Body of pancreas (tissue), 4 donors: ENCODE data around the gene PRKAG2. TPM values are rescaled to one million over a fixed set of nuclear protein-coding genes. Genes with fewer than 3 reads are reported as not detected.

Experiments used
- ATAC-seq: fragments of 150-250 bp; one replicate; pipeline ENCODE4 v1.9.1; 2016
- DNase-seq, 4 donors: peaks; one replicate each; pipeline ENCODE4 v3.0.0-alpha.2; 2019
- H3K27ac ChIP-seq, 4 donors: fragments of 200-600 bp; sonication (generic); 1 replicate in 3 of 4; 2 replicates in 1 of 4; pipeline versions ENCODE4 v1.5.1 to v1.6.1; 2016 to 2019; ENCODE audit warnings: mild to moderate bottlenecking in 1 of 4, mixed read lengths in 1 of 4, moderate library complexity in 1 of 4
- H3K27me3 ChIP-seq, 2 donors: fragments of 200-600 bp; sonication (generic); one replicate each; pipeline ENCODE4 v1.6.0; 2016; ENCODE audit warnings: mild to moderate bottlenecking in 1 of 2
- H3K36me3 ChIP-seq, 2 donors: fragments of 200-600 bp; sonication (generic); replicated peaks in 1 of 2; 2 replicates each; pipeline ENCODE4 v1.5.1; 2016; ENCODE audit warnings: low read depth in 2 of 2; ENCODE audit not compliant: insufficient read depth in 1 of 2
- H3K4me1 ChIP-seq: fragments of 200-600 bp; sonication (generic); one replicate; pipeline ENCODE4 v1.6.0; 2016
- H3K4me3 ChIP-seq, 2 donors: fragments of 200-600 bp; sonication (generic); 1 replicate in 1 of 2; 2 replicates in 1 of 2; pipeline ENCODE4 v1.5.1; 2016 to 2019
- H3K9me3 ChIP-seq, 3 donors: fragments of 200-600 bp; sonication (generic); 1 replicate in 2 of 3; 2 replicates in 1 of 3; pipeline ENCODE4 v1.5.1; 2016
- POLR2A ChIP-seq, 3 donors: fragments of 450-650 bp; IDR thresholded peaks; one replicate each; pipeline ENCODE4 v1.6.1; 2016; ENCODE audit warnings: antibody characterized with exemption in 3 of 3, mild to moderate bottlenecking in 2 of 3
- WGBS, 2 donors: methylation state at CpG; one replicate each; pipeline ENCODE4 v1.1.5; 2017; 5-methylcytosine and 5-hydroxymethylcytosine counted together
- intact Hi-C: fragments of 100-400 bp; cut with DNase I; formaldehyde crosslinking; loops from one replicate; pipeline ENCODE4 v1.15.1; 2023
- total RNA-seq, 2 donors: library from RNA; depleted of rRNA; stranded (reverse); fragments of >200 nt; gene quantifications; one replicate each; pipeline ENCODE4 v1.1.0, GENCODE V29; 2016
- TF ChIP-seq, protein P1 (sequence below), 7 experiments: fragments of 450-650 bp in 4 of 7; fragments of 200-600 bp in 3 of 7; sonication (generic) in 3 of 7; IDR thresholded peaks; one replicate each; pipeline ENCODE4 v1.5.1; 2016 to 2019; ENCODE audit warnings: antibody characterized with exemption in 7 of 7

Gene PRKAG2
- total RNA-seq, 2 donors from 2014 or later: 9.9 to 24.4 TPM

DNA sequence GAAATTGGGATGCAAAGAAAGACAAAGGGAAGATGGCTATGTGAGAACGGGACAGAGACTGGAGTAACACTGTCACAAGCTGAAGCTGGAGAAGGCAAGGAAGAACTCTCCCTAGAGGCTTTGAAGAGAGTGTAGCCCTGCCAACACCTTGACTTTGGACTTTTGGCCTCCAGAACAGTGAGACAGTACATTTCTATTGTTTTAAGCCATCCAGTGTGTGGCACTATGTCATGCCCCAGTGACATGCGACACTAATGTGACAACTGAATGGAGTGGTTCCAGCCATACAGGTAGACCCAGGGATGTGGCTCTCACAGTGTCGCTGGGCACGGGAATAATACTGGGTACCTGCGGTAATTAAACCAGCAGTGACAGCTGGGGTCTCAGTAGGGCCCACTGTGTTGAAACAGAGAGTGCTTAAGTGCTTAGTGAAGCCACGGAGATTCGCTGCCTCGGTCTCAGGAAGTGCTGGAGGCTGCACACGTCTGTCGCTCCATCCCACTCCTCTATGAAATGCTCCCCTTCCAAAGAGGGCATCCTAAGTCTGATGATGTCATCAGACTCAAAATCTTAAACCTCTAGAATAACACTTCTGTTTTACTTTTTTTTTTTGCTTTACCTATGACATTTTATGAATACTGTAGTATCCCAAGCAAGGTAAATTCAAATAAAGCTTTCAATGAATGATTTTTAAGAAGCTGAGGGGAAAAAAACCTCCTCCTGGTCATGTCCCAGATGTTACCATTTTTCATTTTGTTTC is 202.6 kb downstream of the PRKAG2 start:
- ATAC-seq (no peak), DNase-seq (no peak)
- WGBS, 2 donors: 92 to 99% methylated on average over 9 to 10 of the region's 10 CpGs
- H3K27me3 ChIP-seq: no peaks in the 10 kb centered on the region
- intact Hi-C loops: no loop called here
- no peak overlapping the region for H3K27ac ChIP-seq
- no peaks in the 10 kb centered on the region for H3K9me3 ChIP-seq
- no peaks in the 10 kb centered on the region for H3K36me3 ChIP-seq
- H3K4me3 ChIP-seq: no peak overlapping the region
- no peak for TF ChIP-seq POLR2A (IDR thresholded peaks at IDR 0.05)
- TF ChIP-seq, protein P1, sequence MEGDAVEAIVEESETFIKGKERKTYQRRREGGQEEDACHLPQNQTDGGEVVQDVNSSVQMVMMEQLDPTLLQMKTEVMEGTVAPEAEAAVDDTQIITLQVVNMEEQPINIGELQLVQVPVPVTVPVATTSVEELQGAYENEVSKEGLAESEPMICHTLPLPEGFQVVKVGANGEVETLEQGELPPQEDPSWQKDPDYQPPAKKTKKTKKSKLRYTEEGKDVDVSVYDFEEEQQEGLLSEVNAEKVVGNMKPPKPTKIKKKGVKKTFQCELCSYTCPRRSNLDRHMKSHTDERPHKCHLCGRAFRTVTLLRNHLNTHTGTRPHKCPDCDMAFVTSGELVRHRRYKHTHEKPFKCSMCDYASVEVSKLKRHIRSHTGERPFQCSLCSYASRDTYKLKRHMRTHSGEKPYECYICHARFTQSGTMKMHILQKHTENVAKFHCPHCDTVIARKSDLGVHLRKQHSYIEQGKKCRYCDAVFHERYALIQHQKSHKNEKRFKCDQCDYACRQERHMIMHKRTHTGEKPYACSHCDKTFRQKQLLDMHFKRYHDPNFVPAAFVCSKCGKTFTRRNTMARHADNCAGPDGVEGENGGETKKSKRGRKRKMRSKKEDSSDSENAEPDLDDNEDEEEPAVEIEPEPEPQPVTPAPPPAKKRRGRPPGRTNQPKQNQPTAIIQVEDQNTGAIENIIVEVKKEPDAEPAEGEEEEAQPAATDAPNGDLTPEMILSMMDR (IDR thresholded peaks at IDR 0.05): no peak
- peaks cover 31% of the 10 kb centered on the region for H3K4me1 ChIP-seq

GRCh38 chr7:151673216-151673615 is 203.7 kb downstream of the PRKAG2 start:
- Histone ChIP-seq H3K27ac (peak overlapping the region in 3 of 4 donors; percentile 10 to 42 (median 12)), H3K4me1 (peaks cover 29% of the 10 kb centered on the region), H3K9me3 (no peaks in the 10 kb centered on the region), H3K27me3 (no peaks in the 10 kb centered on the region), H3K4me3 (no peak overlapping the region), H3K36me3 (no peaks in the 10 kb centered on the region)
- intact Hi-C loops: no loop called here
- DNase-seq: peak in 2 of 4 donors; percentile 31 to 37
- ATAC-seq: peak; percentile 31
- 35 to 39% methylated on average over 9 of the region's 9 CpGs for whole genome bisulfite sequencing, 2 donors
- TF ChIP-seq, protein P1 (IDR thresholded peaks at IDR 0.05): no peak
- TF ChIP-seq POLR2A (IDR thresholded peaks at IDR 0.05): no peak

DNA sequence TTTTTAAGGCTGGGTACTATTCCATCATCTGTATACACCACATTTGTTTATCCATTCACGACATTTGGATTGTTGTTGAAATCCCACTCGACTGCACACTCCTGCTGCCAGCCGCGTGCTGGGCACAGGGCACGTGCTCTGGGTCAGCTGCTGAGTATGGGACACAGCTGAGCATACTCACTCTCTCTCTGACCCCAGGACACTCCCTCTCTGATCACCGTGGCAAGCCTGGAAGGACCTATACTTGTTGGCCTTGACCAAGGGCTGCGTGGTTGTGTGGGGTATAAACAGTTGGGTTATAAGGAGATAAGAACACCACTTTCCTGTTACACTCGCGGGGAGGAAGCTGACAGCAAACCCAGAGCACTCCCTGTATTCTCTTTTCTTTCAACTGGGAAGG is 204.2 kb downstream of the PRKAG2 start:
- Histone ChIP-seq H3K27me3 (no peaks in the 10 kb centered on the region), H3K4me3 (no peak overlapping the region), H3K9me3 (no peaks in the 10 kb centered on the region), H3K4me1 (peaks cover 24% of the 10 kb centered on the region), H3K36me3 (no peaks in the 10 kb centered on the region), H3K27ac (peak overlapping the region in 3 of 4 donors; percentile 10 to 42 (median 12))
- DNase-seq: peak in 3 of 4 donors; percentile 38 to 48 (median 40)
- intact Hi-C loops: no loop called here
- ATAC-seq: peak; percentile 63
- WGBS, 2 donors: 26 to 27% methylated on average over 9 of the region's 9 CpGs
- TF ChIP-seq, protein P1 (IDR thresholded peaks at IDR 0.05): no peak
- no peak for TF ChIP-seq POLR2A (IDR thresholded peaks at IDR 0.05)

DNA sequence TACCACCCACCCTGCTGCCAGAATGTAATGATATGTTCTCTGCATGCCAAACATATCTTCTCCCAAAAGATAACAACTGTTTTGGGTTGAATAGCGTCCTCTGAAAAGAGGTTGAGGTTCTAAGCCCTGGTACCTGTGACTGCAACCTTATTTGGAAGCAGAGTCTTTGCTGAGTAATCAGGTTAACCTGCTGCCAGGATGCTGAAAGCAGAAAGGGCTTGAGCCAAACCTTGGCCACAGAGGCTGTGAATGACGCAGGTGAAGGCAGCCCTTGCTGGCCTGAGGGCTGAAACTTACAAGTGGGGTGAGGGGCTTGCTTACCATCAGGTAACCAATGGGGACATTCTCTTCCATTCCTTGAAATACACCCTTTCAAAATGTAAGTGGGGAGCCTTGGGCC is 205.4 kb downstream of the PRKAG2 start:
- 52 to 64% methylated on average over 2 of the region's 2 CpGs for WGBS, 2 donors
- H3K27me3 ChIP-seq: no peaks in the 10 kb centered on the region
- no peaks in the 10 kb centered on the region for H3K9me3 ChIP-seq
- peak in 3 of 4 donors; percentile 39 to 55 (median 40) for DNase-seq
- H3K27ac ChIP-seq: no peak overlapping the region
- peaks cover 12% of the 10 kb centered on the region for H3K4me1 ChIP-seq
- no peaks in the 10 kb centered on the region for H3K36me3 ChIP-seq
- peak; percentile 27 for ATAC-seq
- no peak overlapping the region for H3K4me3 ChIP-seq
- TF ChIP-seq POLR2A (IDR thresholded peaks at IDR 0.05): no peak
- TF ChIP-seq, protein P1 (IDR thresholded peaks at IDR 0.05): no peak
- intact Hi-C loops: no loop called here

DNA sequence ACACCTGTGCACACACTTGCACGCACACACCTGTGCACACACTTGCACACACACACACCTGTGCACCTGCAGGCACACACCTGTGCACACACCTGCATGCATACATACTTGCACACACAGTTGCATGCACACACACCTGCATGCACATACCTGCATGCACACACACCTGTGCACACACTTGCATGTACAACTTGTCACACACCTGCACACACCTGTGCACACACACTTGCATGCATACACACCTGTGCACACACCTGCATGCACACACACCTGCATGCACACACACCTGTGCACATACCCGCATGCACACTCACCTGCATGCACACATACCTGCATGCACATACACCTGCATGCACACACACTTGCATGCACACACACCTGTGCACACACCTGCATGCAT is 207.2 kb downstream of the PRKAG2 start:
- H3K27me3 ChIP-seq: no peaks in the 10 kb centered on the region
- H3K36me3 ChIP-seq: no peaks in the 10 kb centered on the region
- no peak for ATAC-seq
- H3K4me3 ChIP-seq: no peak overlapping the region
- intact Hi-C loops: no loop called here
- no peak for DNase-seq
- no peaks in the 10 kb centered on the region for H3K9me3 ChIP-seq
- peaks cover 12% of the 10 kb centered on the region for H3K4me1 ChIP-seq
- H3K27ac ChIP-seq: no peak overlapping the region
- WGBS, 2 donors: 91 to 96% methylated on average over 2 of the region's 2 CpGs
- TF ChIP-seq, protein P1 (IDR thresholded peaks at IDR 0.05): no peak
- no peak for TF ChIP-seq POLR2A (IDR thresholded peaks at IDR 0.05)
